Activated T-helper 2 cell treated with anti-CD3 and anti-CD28 coated beads, Interferon-gamma antibody, Interleukin-2, Interleukin-4, amounts not matched to agents 10 μg/mL and 5 μg/mL and 100 μg/mL, durations not matched to agents 14 hours and 24 hours and 36 hours (primary cell): ENCODE measurements around the gene TBC1D5. TPM values are rescaled to one million over a fixed set of nuclear protein-coding genes. Genes with fewer than 3 reads are reported as not detected.

Experiments
- DNase-seq: peaks from one replicate; pipeline ENCODE4 v3.0.0; 2021; ENCODE audit warnings: low spot score
- H3K27ac Mint-ChIP-seq: one replicate; pipeline ENCODE4 v1.8.0; 2021; ENCODE audit warnings: mixed read lengths
- H3K27me3 Mint-ChIP-seq: one replicate; pipeline ENCODE4 v1.8.0; 2021; ENCODE audit warnings: low read depth, mixed read lengths
- H3K36me3 Mint-ChIP-seq: one replicate; pipeline ENCODE4 v1.8.0; 2021; ENCODE audit warnings: low read depth, mixed read lengths
- H3K4me1 Mint-ChIP-seq: one replicate; pipeline ENCODE4 v1.8.0; 2021; ENCODE audit warnings: low read depth, mixed read lengths
- H3K4me3 Mint-ChIP-seq: one replicate; pipeline ENCODE4 v1.8.0; 2021; ENCODE audit warnings: low read depth, mild to moderate bottlenecking, moderate library complexity, mixed read lengths
- H3K9me3 Mint-ChIP-seq: one replicate; pipeline ENCODE4 v1.8.0; 2021; ENCODE audit warnings: mixed read lengths
- intact Hi-C: fragments of 100-400 bp; cut with micrococcal nuclease; formaldehyde crosslinking; loops from one replicate; pipeline ENCODE4 v1.15.1; 2023
- total RNA-seq: library from RNA; stranded (reverse); gene quantifications from 2 replicates; pipeline ENCODE4 v1.2.3, GENCODE V29; 2022

Gene TBC1D5
- total RNA-seq, 1 donor from 2014 or later: 43.9 TPM

- Mint-ChIP-seq H3K9me3 (no peaks in the 10 kb centered on the region), H3K4me1 (no peaks in the 10 kb centered on the region), H3K27ac (no peak overlapping the region), H3K36me3 (no peaks in the 10 kb centered on the region), H3K27me3 (no peaks in the 10 kb centered on the region), H3K4me3 (no peak overlapping the region)
- DNase-seq: no peak
- intact Hi-C loops: no loop called here
Measured at GRCh38 chr3:17278006-17278405, 464.4 kb downstream of the TBC1D5 start.

DNA sequence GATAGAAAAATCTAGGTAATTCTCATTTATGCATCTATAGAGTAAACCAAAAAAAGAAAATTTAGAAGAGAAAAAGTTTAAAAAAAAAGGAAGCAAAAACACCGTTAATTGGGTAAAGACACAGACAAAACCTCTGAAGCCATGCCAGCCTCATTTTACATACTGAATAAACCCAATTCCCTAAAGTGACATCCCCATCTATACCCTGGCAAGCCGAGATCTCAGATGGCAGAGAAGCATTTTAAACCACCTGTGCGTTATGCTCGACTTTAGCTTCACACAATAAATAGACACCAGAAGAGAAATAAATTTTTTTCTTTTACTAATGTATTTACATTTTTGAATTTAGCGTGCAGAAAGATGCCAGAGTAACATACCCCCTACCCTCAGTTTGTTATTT, 475.6 kb downstream of the TBC1D5 start:
- no peaks in the 10 kb centered on the region for H3K36me3 Mint-ChIP-seq
- intact Hi-C loops: no loop called here
- no peak overlapping the region for H3K4me3 Mint-ChIP-seq
- no peak for DNase-seq
- no peaks in the 10 kb centered on the region for H3K4me1 Mint-ChIP-seq
- H3K9me3 Mint-ChIP-seq: no peaks in the 10 kb centered on the region
- H3K27me3 Mint-ChIP-seq: peaks cover 3% of the 10 kb centered on the region
- H3K27ac Mint-ChIP-seq: no peak overlapping the region

DNA sequence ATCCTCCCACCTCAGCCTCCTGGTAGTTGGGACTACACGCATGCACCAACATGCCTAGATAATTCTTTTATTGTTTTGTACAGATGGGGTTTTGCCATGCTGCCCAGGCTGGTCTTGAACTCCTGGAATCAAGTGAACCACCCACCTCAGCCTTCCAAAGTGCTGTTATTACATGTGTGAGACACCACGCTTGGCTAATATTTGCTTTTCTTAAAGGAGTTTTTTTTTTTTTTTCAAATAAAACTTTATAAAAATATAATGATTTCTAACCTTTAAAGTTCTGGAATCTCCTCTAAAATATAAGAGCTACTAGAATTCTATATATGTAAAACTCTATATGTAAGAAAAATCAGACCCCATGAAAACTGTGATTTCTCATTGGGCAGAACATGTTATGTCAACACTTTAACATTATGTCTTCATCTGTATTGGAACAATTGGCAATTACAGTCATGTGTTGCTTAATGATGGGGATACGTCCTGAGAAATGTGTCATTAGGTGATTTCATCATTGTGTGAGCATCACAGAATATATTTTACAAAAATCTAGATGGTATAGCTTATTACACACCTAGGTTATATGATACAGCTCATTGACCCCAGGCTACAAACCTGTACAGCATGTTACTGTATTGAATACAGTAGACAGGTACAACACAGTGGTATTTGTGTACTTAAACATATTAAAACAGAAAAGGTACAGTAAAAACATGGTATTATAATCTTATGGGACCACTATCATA, 480.6 kb downstream of the TBC1D5 start:
- Mint-ChIP-seq H3K36me3 (no peaks in the 10 kb centered on the region), H3K9me3 (no peaks in the 10 kb centered on the region), H3K4me3 (no peak overlapping the region), H3K4me1 (no peaks in the 10 kb centered on the region), H3K27ac (no peak overlapping the region), H3K27me3 (peaks cover 2% of the 10 kb centered on the region)
- intact Hi-C loops: no loop called here
- DNase-seq: no peak

- Mint-ChIP-seq H3K36me3 (no peaks in the 10 kb centered on the region), H3K9me3 (no peaks in the 10 kb centered on the region), H3K27me3 (no peaks in the 10 kb centered on the region), H3K4me3 (no peak overlapping the region), H3K27ac (no peak overlapping the region), H3K4me1 (no peaks in the 10 kb centered on the region)
- DNase-seq: no peak
- intact Hi-C loops: no loop called here
Measured at GRCh38 chr3:17260257-17260656, 482.2 kb downstream of the TBC1D5 start.

DNA sequence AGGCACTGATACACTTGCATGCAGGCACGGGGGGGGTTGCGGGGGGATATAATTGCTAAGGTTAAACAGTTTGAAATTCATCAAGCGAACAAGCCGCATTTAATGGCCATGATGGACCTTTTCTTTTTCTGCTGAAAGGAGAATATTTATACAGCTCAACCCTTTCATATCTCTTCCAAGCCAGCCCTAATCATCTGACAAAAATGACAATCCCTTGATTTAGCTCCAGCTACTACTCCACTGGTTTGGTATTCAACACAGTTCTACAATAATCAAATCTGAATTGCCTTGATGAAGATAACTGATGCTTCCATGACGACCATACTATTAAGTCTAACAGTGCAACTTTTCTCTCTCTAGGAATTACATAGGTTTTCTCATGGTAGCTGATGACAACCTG, 482.7 kb downstream of the TBC1D5 start:
- no peak overlapping the region for H3K4me3 Mint-ChIP-seq
- intact Hi-C loops: loop anchor here (1.0 kb wide), 1 partner anchor 582 kb away; no protein-coding TSS in a partner anchor
- no peaks in the 10 kb centered on the region for H3K9me3 Mint-ChIP-seq
- no peaks in the 10 kb centered on the region for H3K4me1 Mint-ChIP-seq
- H3K36me3 Mint-ChIP-seq: no peaks in the 10 kb centered on the region
- no peak for DNase-seq
- no peak overlapping the region for H3K27ac Mint-ChIP-seq
- H3K27me3 Mint-ChIP-seq: no peaks in the 10 kb centered on the region

DNA sequence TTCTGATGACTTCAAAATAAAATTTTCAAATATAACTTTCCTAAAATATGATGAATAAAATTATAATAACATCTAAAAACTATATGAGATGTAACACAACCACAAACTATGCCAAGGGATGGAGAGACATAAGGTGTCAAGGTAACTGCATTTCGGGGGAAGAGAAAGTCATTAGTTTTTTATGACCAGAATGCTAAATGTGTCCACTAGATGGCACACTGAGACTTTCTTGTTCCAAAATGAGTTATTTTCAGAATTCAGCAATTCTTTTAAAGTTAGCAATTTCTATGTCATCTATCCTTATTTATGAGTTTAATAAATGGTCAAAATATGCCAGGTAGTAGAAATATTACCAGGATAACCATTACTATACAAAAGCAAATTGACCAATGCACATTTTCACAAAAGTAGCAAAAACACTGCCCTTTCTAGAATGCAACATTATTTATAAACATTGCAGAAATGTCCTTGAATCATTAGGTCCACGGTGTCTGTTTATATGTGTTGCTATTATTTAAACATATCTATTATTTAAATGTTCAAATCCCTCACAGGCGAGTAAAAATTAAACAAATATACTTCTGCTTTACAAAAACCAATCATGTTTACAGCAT, 483.5 kb downstream of the TBC1D5 start:
- DNase-seq: no peak
- H3K36me3 Mint-ChIP-seq: no peaks in the 10 kb centered on the region
- H3K4me3 Mint-ChIP-seq: no peak overlapping the region
- intact Hi-C loops: loop anchor here (1.0 kb wide), 2 partner anchors 154 to 582 kb away; no protein-coding TSS in a partner anchor
- H3K27ac Mint-ChIP-seq: no peak overlapping the region
- H3K9me3 Mint-ChIP-seq: no peaks in the 10 kb centered on the region
- no peaks in the 10 kb centered on the region for H3K27me3 Mint-ChIP-seq
- no peaks in the 10 kb centered on the region for H3K4me1 Mint-ChIP-seq

DNA sequence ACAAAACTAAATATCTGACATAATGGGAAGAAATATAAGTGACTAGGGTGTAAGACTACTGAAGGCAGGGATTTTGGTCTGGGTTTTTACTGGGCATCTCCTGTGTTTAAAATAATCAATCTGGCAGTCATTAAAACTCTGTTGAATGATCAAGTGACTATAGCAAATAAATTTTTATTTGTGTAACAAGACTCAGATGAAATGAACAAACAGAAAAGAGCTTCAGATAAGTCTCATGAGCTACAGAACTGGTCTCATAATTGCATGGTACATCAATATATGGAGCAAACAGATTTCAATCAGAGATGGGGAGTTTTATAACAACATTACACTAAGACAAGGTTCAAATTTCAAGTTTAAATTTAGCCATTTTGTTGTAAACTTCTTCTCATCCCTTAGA, 485.2 kb downstream of the TBC1D5 start:
- H3K4me1 Mint-ChIP-seq: no peaks in the 10 kb centered on the region

GRCh38 chr3:17243621-17244020, 498.8 kb downstream of the TBC1D5 start:
- Mint-ChIP-seq H3K4me1 (no peaks in the 10 kb centered on the region), H3K36me3 (no peaks in the 10 kb centered on the region), H3K27ac (no peak overlapping the region), H3K9me3 (no peaks in the 10 kb centered on the region), H3K4me3 (no peak overlapping the region), H3K27me3 (no peaks in the 10 kb centered on the region)
- DNase-seq: no peak
- intact Hi-C loops: no loop called here

More for the DNA sequence above, 485.2 kb downstream of the TBC1D5 start:
- Mint-ChIP-seq H3K4me3 (no peak overlapping the region), H3K27ac (no peak overlapping the region), H3K9me3 (no peaks in the 10 kb centered on the region), H3K27me3 (no peaks in the 10 kb centered on the region), H3K36me3 (no peaks in the 10 kb centered on the region)
- intact Hi-C loops: no loop called here
- DNase-seq: no peak

DNA sequence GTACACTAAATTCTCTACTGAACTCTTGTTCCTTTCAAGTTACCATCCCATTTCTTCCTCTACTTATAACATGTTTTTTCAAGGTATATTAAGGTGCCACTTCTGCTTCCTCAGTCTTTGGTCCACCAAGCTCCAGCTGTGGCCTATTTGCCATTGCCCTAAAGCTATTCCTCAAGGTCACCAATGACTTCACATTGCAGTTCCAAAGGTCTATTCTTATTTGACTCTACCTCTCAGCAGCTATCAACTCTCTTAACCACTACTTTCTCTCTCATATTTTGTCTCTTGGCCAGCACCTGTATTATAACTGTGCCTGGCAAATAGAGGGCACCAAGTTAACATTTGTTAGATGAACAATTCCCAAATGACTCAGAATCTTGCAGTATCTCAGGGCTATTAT, 503.0 kb downstream of the TBC1D5 start:
- Mint-ChIP-seq H3K27me3 (no peaks in the 10 kb centered on the region), H3K27ac (no peak overlapping the region), H3K36me3 (no peaks in the 10 kb centered on the region), H3K4me1 (peaks cover 4% of the 10 kb centered on the region), H3K9me3 (no peaks in the 10 kb centered on the region), H3K4me3 (no peak overlapping the region)
- intact Hi-C loops: loop anchor here (10.0 kb wide), 2 partner anchors 215 to 955 kb away; no protein-coding TSS in a partner anchor
- DNase-seq: no peak

DNA sequence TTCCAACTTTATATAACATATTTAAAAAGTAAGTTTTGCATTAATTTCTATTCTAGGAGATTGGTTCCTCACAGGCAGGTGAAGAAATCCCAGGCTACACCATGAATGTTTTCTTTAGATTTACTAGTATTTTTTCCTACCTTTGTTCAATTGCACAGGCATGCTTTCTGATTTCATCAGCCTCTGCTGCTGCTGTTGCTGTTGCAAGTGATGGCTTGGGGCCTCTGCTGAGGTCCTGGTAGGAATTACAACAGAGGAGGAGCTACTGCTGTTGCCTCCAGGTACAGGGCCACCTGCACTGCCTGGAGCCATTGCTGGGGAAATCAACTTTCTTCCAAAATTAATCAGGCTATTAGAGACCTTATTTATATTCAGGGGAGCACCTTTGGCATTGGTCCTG, 504.4 kb downstream of the TBC1D5 start:
- H3K27ac Mint-ChIP-seq: no peak overlapping the region
- H3K27me3 Mint-ChIP-seq: no peaks in the 10 kb centered on the region
- intact Hi-C loops: loop anchor here (10.0 kb wide), 2 partner anchors 213 to 953 kb away; no protein-coding TSS in a partner anchor
- H3K9me3 Mint-ChIP-seq: no peaks in the 10 kb centered on the region
- no peak overlapping the region for H3K4me3 Mint-ChIP-seq
- no peak for DNase-seq
- peaks cover 12% of the 10 kb centered on the region for H3K4me1 Mint-ChIP-seq
- no peaks in the 10 kb centered on the region for H3K36me3 Mint-ChIP-seq

DNA sequence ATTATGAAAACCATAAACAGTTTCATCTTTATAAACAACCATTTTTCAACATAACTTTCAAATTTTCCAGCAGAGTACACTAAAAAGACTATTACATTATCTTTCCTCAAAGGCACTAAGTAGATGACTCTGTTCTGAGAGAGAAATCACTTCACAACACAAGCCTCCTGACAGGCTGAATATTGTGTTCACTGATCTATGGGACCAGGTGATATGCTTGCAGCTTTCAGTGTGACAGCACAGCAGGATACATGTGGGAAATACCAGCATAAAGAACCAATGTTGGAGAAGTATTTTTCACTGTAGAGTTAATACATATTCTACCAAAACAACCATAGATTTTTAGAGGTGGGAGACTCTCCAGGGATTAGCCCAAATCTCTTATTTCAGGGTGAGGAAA, 507.1 kb downstream of the TBC1D5 start:
- H3K9me3 Mint-ChIP-seq: no peaks in the 10 kb centered on the region
- no peaks in the 10 kb centered on the region for H3K27me3 Mint-ChIP-seq
- no peak overlapping the region for H3K27ac Mint-ChIP-seq
- no peak for DNase-seq
- no peaks in the 10 kb centered on the region for H3K36me3 Mint-ChIP-seq
- intact Hi-C loops: loop anchor here (10.0 kb wide), 2 partner anchors 211 to 951 kb away; no protein-coding TSS in a partner anchor
- no peak overlapping the region for H3K4me3 Mint-ChIP-seq
- peaks cover 18% of the 10 kb centered on the region for H3K4me1 Mint-ChIP-seq

DNA sequence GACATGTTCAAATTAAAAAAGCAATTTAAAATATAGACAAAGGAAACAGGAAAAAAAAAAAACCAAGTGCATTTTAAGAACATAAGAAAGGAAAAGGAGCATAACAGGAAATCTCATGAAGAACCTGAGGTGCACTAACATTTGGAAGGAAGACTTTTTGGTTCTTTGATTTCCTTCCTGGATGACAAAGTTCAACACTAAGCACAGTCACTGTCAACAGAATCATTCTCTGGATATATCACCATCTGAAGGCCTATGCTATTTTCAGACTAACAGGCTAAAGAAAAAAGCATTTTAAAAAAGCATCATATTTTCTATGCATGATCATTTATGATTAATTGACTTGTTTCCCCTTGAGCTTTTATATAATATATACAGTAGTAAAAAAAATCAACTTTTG, 508.0 kb downstream of the TBC1D5 start:
- Mint-ChIP-seq H3K27ac (no peak overlapping the region), H3K36me3 (no peaks in the 10 kb centered on the region), H3K4me3 (no peak overlapping the region), H3K27me3 (no peaks in the 10 kb centered on the region), H3K4me1 (peaks cover 18% of the 10 kb centered on the region), H3K9me3 (no peaks in the 10 kb centered on the region)
- intact Hi-C loops: loop anchor here (5.0 to 10.0 kb wide), 4 partner anchors 162 to 950 kb away; no protein-coding TSS in a partner anchor
- DNase-seq: no peak

DNA sequence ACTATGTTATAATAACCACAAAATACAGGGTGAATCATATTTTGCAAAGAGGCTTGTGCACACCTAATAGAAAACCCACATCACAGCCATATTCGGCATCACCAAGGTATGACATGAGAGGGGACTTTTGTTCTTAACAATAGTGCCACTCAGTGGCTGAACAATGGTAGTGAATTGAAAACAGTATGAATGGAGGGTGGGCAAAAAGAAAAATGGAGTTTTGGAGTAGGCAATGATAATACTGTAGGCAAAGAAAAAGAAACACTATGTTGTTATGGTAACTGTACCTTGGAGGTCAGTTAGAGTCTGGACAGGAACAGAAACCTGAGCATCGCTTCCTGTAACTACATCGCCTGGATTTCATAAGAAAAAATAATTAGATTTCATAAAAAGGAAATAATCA, 509.0 kb downstream of the TBC1D5 start:
- Mint-ChIP-seq H3K36me3 (no peaks in the 10 kb centered on the region), H3K27ac (no peak overlapping the region), H3K9me3 (no peaks in the 10 kb centered on the region), H3K4me3 (no peak overlapping the region), H3K4me1 (peaks cover 18% of the 10 kb centered on the region), H3K27me3 (no peaks in the 10 kb centered on the region)
- peak; percentile 27 for DNase-seq
- intact Hi-C loops: loop anchor here (1.0 to 10.0 kb wide), 7 partner anchors 161 to 949 kb away; no protein-coding TSS in a partner anchor
